Measurements from ENCODE around the gene RFTN1. TPM values are rescaled to one million over a fixed set of nuclear protein-coding genes. Genes with fewer than 3 reads are reported as not detected.
A peak's percentile ranks its signal among the peaks of the same experiment; 100 is the strongest.

The RFTN1 gene
- total RNA-seq, 3 donors from 2014 or later, result 6.9 to 12.6 (median 9.7) TPM

DNA sequence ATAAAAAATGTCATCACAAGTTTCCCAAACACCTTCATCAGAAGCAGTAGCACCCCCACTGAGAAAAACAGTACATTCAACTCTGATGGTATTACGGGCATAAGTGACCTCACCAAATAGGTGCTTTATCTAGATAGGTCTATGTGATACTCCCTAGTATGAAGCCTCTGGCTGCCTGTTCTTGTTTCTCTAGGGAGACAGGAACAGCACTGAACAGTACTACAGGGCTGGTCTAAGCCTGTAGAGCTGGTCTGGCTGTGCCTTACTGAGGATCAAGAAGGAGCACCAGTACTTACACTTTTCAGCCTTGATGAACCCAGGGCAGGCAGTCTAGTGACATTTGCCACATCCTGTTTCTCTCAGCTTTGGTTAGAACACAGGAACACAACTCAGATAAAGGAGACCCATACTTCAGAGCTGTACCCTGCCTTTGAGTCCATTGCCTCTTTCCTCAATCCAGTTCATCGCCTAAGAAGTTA, 212.6 kb downstream of the RFTN1 start:
- intact Hi-C loops (cut with DNase I, micrococcal nuclease), result no loop called here
- Histone ChIP-seq H3K4me1 (ENCODE audit: low read depth) (peaks cover 4% of the 10 kb centered on the region), H3K9me3 (no peaks in the 10 kb centered on the region), H3K4me3 (no peak overlapping the region), H3K36me3 (ENCODE audit: low read depth) (no peaks in the 10 kb centered on the region)
- peak; percentile 81 for ATAC-seq
- TF ChIP-seq, protein P1, sequence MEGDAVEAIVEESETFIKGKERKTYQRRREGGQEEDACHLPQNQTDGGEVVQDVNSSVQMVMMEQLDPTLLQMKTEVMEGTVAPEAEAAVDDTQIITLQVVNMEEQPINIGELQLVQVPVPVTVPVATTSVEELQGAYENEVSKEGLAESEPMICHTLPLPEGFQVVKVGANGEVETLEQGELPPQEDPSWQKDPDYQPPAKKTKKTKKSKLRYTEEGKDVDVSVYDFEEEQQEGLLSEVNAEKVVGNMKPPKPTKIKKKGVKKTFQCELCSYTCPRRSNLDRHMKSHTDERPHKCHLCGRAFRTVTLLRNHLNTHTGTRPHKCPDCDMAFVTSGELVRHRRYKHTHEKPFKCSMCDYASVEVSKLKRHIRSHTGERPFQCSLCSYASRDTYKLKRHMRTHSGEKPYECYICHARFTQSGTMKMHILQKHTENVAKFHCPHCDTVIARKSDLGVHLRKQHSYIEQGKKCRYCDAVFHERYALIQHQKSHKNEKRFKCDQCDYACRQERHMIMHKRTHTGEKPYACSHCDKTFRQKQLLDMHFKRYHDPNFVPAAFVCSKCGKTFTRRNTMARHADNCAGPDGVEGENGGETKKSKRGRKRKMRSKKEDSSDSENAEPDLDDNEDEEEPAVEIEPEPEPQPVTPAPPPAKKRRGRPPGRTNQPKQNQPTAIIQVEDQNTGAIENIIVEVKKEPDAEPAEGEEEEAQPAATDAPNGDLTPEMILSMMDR (IDR thresholded peaks at IDR 0.05), result no peak
- DNase-seq, result peak in 1 of 3 donors; percentile 25

GRCh38 chr3:16300307-16300706, 213.2 kb downstream of the RFTN1 start:
- ATAC-seq (peak; percentile 52), DNase-seq (no peak)
- intact Hi-C loops (cut with DNase I, micrococcal nuclease), result no loop called here
- Histone ChIP-seq H3K9me3 (no peaks in the 10 kb centered on the region), H3K36me3 (ENCODE audit: low read depth) (no peaks in the 10 kb centered on the region), H3K4me3 (no peak overlapping the region), H3K4me1 (ENCODE audit: low read depth) (peaks cover 4% of the 10 kb centered on the region)
- TF ChIP-seq, protein P1 (IDR thresholded peaks at IDR 0.05), result no peak

GRCh38 chr3:16299746-16300145, 213.8 kb downstream of the RFTN1 start:
- intact Hi-C loops (cut with DNase I, micrococcal nuclease), result loop anchor here in 1 of 2 donors (10.0 kb wide), 1 partner anchor 255 kb away; no protein-coding TSS in a partner anchor
- DNase-seq (no peak), ATAC-seq (no peak)
- Histone ChIP-seq H3K4me1 (ENCODE audit: low read depth) (peaks cover 4% of the 10 kb centered on the region), H3K4me3 (no peak overlapping the region), H3K36me3 (ENCODE audit: low read depth) (no peaks in the 10 kb centered on the region), H3K9me3 (no peaks in the 10 kb centered on the region)
- TF ChIP-seq, protein P1 (IDR thresholded peaks at IDR 0.05), result no peak

DNA sequence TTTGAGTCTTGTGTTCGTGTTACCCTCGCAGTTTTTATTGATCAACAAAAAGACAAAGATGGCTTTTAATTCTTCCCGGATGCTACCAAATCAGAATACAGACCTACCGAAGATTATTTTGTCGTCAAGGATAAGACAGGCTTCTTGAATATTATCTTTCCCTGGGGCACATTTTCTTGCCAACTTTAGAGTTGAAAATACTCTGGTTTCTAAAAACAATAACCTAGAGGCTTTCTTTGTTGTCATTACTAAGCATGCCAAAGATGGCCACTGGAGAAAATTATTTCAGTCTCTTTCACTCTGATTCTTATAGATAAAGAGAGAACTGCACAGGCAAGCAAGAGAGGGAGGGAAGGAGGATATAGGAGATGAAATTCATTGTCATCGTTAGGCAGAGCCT, 214.6 kb downstream of the RFTN1 start:
- peaks cover under 1% of the 10 kb centered on the region for H3K4me1 ChIP-seq (ENCODE audit: low read depth)
- no peaks in the 10 kb centered on the region for H3K9me3 ChIP-seq
- TF ChIP-seq, protein P1 (IDR thresholded peaks at IDR 0.05), result no peak
- DNase-seq (no peak), ATAC-seq (no peak)
- H3K4me3 ChIP-seq, result no peak overlapping the region
- intact Hi-C loops (cut with DNase I, micrococcal nuclease), result loop anchor here in 1 of 2 donors (10.0 kb wide), 1 partner anchor 256 kb away; no protein-coding TSS in a partner anchor
- no peaks in the 10 kb centered on the region for H3K36me3 ChIP-seq (ENCODE audit: low read depth)

DNA sequence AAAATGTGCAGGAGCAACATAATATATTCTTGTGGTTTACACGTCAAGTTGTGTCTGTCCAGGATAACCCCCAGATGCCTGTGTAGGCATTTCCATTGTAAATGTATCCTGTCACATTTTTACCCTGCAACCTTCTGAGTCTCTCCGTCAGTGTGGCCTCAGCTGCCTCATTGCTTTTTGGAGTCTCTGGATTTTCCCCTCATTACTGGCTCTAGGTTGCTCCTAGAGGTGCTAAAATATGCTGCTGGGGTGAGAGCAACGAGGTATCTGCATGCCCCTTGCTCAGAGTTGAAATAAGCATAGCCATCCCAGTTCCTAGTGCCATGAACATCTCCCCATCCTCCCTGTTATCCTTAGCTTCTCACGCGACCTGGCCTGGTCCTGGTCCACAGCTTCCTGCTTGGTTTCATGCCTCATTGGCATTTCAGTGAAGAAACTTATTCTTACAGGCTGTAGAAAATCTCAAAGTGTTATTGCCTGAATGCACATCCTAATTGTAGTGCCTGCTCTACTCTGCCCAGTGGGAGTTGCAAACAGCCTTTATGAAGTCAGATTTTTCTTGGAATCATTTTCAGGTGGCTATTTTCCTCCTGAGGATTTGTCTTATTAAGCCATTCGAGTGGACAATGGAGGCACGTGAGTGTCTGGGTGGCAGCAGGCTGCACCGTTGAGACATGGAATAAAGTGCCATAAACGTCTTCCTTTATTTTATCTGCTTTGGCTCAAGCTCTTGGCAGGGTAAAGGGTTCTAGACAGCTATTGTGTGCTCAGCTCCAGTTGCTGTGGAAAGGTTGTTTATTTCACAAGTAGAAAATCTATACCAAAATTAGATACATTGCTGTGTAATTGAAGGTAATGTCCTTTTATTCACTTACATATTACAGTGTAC, 215.3 kb downstream of the RFTN1 start:
- Histone ChIP-seq H3K36me3 (ENCODE audit: low read depth) (no peaks in the 10 kb centered on the region), H3K9me3 (no peaks in the 10 kb centered on the region), H3K4me1 (ENCODE audit: low read depth) (no peaks in the 10 kb centered on the region), H3K4me3 (no peak overlapping the region)
- ATAC-seq (no peak), DNase-seq (no peak)
- intact Hi-C loops (cut with DNase I, micrococcal nuclease), result loop anchor here in 1 of 2 donors (10.0 kb wide), 1 partner anchor 257 kb away; no protein-coding TSS in a partner anchor
- TF ChIP-seq, protein P1 (IDR thresholded peaks at IDR 0.05), result no peak

Measured in mucosa of descending colon (tissue), 3 donors.